SK-N-SH (cell line): ENCODE data around the gene MEPCE. TPM values are rescaled to one million over a fixed set of nuclear protein-coding genes. Genes with fewer than 3 reads are reported as not detected.

Source experiments
- CTCF ChIA-PET: fragments of 300-600, 350-600 bp; formaldehyde crosslinking; extraction: SDS; loops from one replicate; lab custom pipeline; 2021; lab: Yijun Ruan, JAX
- POLR2A ChIA-PET: fragments of 350-600 bp; sonication (Branson Sonifier 250); formaldehyde crosslinking; extraction: SDS; loops from one replicate; lab custom pipeline; 2020; ENCODE audit warnings: antibody characterized with exemption, inconsistent platforms; lab: Yijun Ruan, JAX
- DNase-seq: peaks from one replicate; pipeline ENCODE4 v3.0.0; 2012
- H2AFZ ChIP-seq: fragments of 200-600 bp; sonication (generic); 2 replicates; pipeline ENCODE4 v1.8.1; 2016; ENCODE audit warnings: antibody characterized with exemption, mild to moderate bottlenecking, low read depth
- H3F3A ChIP-seq: fragments of 200-600 bp; sonication (generic); replicated peaks from 2 replicates; pipeline ENCODE3; 2016; ENCODE audit warnings: antibody characterized with exemption, mild to moderate bottlenecking; ENCODE audit not compliant: insufficient read depth
- H3K27ac ChIP-seq, 2 experiments: fragments of 200-500 bp in 1 of 2; fragments of 200-600 bp in 1 of 2; sonication (Bioruptor generic) in 1 of 2; sonication (generic), shearing (Covaris generic) in 1 of 2; 2 replicates each; pipeline versions ENCODE4 v1.5.1 to v1.6.1; 2014 to 2016; ENCODE audit warnings: low read depth in 2 of 2, inconsistent platforms in 1 of 2, low read length in 1 of 2, mild to moderate bottlenecking in 1 of 2, mixed read lengths in 1 of 2
- H3K27me3 ChIP-seq: fragments of 200-600 bp; sonication (generic), shearing (Covaris generic); 2 replicates; pipeline ENCODE4 v1.6.1; 2016; ENCODE audit warnings: mixed run types; ENCODE audit not compliant: insufficient read depth
- H3K36me3 ChIP-seq, 2 experiments: fragments of 200-500 bp in 1 of 2; fragments of 200-600 bp in 1 of 2; sonication (Bioruptor generic) in 1 of 2; sonication (generic) in 1 of 2; replicated peaks in 1 of 2; 2 replicates each; pipeline versions ENCODE3 to v1.5.1; 2014 to 2016; ENCODE audit warnings: low read length in 1 of 2, mild to moderate bottlenecking in 1 of 2; ENCODE audit not compliant: insufficient read depth in 2 of 2, control insufficient read depth in 1 of 2
- H3K4me1 ChIP-seq, 2 experiments: fragments of 200-500 bp in 1 of 2; fragments of 200-600 bp in 1 of 2; sonication (Bioruptor generic) in 1 of 2; sonication (generic), shearing (Covaris generic) in 1 of 2; 2 replicates each; pipeline versions ENCODE4 v1.5.1 to v1.6.1; 2014 to 2016; ENCODE audit warnings: low read depth in 1 of 2, low read length in 1 of 2, mixed run types in 1 of 2; ENCODE audit not compliant: insufficient read depth in 2 of 2, control insufficient read depth in 1 of 2
- H3K4me2 ChIP-seq: fragments of 200-600 bp; sonication (generic), shearing (Covaris generic); 2 replicates; pipeline ENCODE4 v1.6.1; 2017; ENCODE audit warnings: mixed run types
- H3K4me3 ChIP-seq, 2 experiments: fragments of 200-500 bp in 1 of 2; fragments of 200-600 bp in 1 of 2; sonication (Bioruptor generic) in 1 of 2; sonication (generic), shearing (Covaris generic) in 1 of 2; 2 replicates each; pipeline versions ENCODE4 v1.5.1 to v1.8.1; 2014 to 2016; ENCODE audit warnings: low read depth in 2 of 2, inconsistent platforms in 1 of 2, low read length in 1 of 2, mild to moderate bottlenecking in 1 of 2, mixed read lengths in 1 of 2, moderate library complexity in 1 of 2
- H3K79me2 ChIP-seq: fragments of 200-600 bp; sonication (generic); 2 replicates; pipeline ENCODE4 v1.8.1; 2017; ENCODE audit warnings: mild to moderate bottlenecking; ENCODE audit not compliant: insufficient read depth
- H3K9ac ChIP-seq: fragments of 200-600 bp; sonication (generic); 2 replicates; pipeline ENCODE4 v1.6.1; 2017; ENCODE audit warnings: mixed run types
- H3K9me2 ChIP-seq: fragments of 200-600 bp; sonication (generic); 2 replicates; pipeline ENCODE4 v1.6.1; 2017; ENCODE audit warnings: mixed run types
- H3K9me3 ChIP-seq: fragments of 200-600 bp; sonication (generic); 2 replicates; pipeline ENCODE4 v1.6.1; 2017; ENCODE audit warnings: mixed run types, mild to moderate bottlenecking, moderate library complexity
- H4K20me1 ChIP-seq: fragments of 200-600 bp; sonication (generic); 2 replicates; pipeline ENCODE4 v1.6.1; 2017; ENCODE audit warnings: mild to moderate bottlenecking, mixed run types; ENCODE audit not compliant: insufficient read depth
- CHD2 ChIP-seq: fragments of 150-350 bp; IDR thresholded peaks from 2 replicates; pipeline ENCODE4 v1.6.1; 2018; ENCODE audit warnings: low read length; ENCODE audit not compliant: partially characterized antibody
- CTCF ChIP-seq: fragments of 200-600 bp; sonication (generic); IDR thresholded peaks from 2 replicates; pipeline ENCODE4 v1.6.1; 2017; ENCODE audit warnings: antibody characterized with exemption, mild to moderate bottlenecking, moderate library complexity
- EP300 ChIP-seq, 2 experiments: IDR thresholded peaks; 2 replicates each; pipeline versions ENCODE4 v1.4.0 to v1.6.1; 2012; ENCODE audit warnings: borderline replicate concordance in 1 of 2, low read depth in 1 of 2, low read length in 1 of 2
- EZH2phosphoT487 ChIP-seq: fragments of 200-600 bp; sonication (generic); IDR thresholded peaks from 2 replicates; pipeline ENCODE4 v1.6.1; 2017; ENCODE audit warnings: low read depth, mixed run types, mild to moderate bottlenecking, antibody characterized with exemption, moderate library complexity, borderline replicate concordance
- FOSL2 ChIP-seq: IDR thresholded peaks from 2 replicates; pipeline ENCODE4 v1.4.0; 2012; ENCODE audit warnings: low read depth, mild to moderate bottlenecking, moderate library complexity, borderline replicate concordance
- GABPA ChIP-seq: IDR thresholded peaks from 2 replicates; pipeline ENCODE4 v1.4.0; 2012; ENCODE audit warnings: low read depth, mild to moderate bottlenecking
- GATA2 ChIP-seq: sonication (generic); formaldehyde crosslinking; IDR thresholded peaks from 2 replicates; pipeline ENCODE4 v1.5.0; 2020; ENCODE audit warnings: mild to moderate bottlenecking, missing genetic modification reagents
- MXI1 ChIP-seq: IDR thresholded peaks from 2 replicates; pipeline ENCODE4 v1.6.1; 2012; ENCODE audit warnings: mild to moderate bottlenecking, low read depth, low read length, improper control_type of control experiment
- NFIC ChIP-seq: IDR thresholded peaks from 2 replicates; pipeline ENCODE4 v1.4.0; 2012; ENCODE audit warnings: borderline replicate concordance
- PBX3 ChIP-seq: IDR thresholded peaks from 2 replicates; pipeline ENCODE4; 2012
- REST ChIP-seq: IDR thresholded peaks from 2 replicates; pipeline ENCODE4 v1.6.1; 2012; ENCODE audit warnings: mild to moderate bottlenecking, low read depth, low read length, moderate library complexity
- RXRA ChIP-seq: IDR thresholded peaks from 2 replicates; pipeline ENCODE4 v1.4.0; 2012; ENCODE audit warnings: low read depth, mild to moderate bottlenecking, borderline replicate concordance
- whole genome bisulfite sequencing: methylation state at CpG from one replicate; pipeline ENCODE4 v1.1.6; 2017; ENCODE audit warnings: low lambda C conversion rate; 5-methylcytosine and 5-hydroxymethylcytosine counted together
- polyA plus RNA-seq, 3 experiments: library from polyadenylated mRNA; depleted of rRNA; stranded (reverse); fragments of >200 nt; gene quantifications; 2 replicates each; pipeline ENCODE4 v1.2.3, GENCODE V29; 2012
- TF ChIP-seq, protein P1 (sequence below): fragments of 150-350 bp; IDR thresholded peaks from 2 replicates; pipeline ENCODE4 v1.6.1; 2016; ENCODE audit warnings: mild to moderate bottlenecking, low read depth, low read length
- TF ChIP-seq, protein P2 (sequence below): IDR thresholded peaks from 2 replicates; pipeline ENCODE4 v1.4.0; 2012; ENCODE audit warnings: low read depth, borderline replicate concordance

MEPCE gene
- polyA plus RNA-seq, 1 of the 3 experiments (the other 2 are of a cell fraction), result 20.2 TPM

- TF ChIP-seq CHD2 (no peak), PBX3 (peak; percentile 43; the same call in 1 of the 2 replicates), EP300 (IDR thresholded peaks at IDR 0.05; ENCODE audit: borderline replicate concordance in 1 of 2, low read depth in 1 of 2, low read length in 1 of 2) (no peak), CTCF (peak; percentile 85)
- TF ChIP-seq, protein P1, sequence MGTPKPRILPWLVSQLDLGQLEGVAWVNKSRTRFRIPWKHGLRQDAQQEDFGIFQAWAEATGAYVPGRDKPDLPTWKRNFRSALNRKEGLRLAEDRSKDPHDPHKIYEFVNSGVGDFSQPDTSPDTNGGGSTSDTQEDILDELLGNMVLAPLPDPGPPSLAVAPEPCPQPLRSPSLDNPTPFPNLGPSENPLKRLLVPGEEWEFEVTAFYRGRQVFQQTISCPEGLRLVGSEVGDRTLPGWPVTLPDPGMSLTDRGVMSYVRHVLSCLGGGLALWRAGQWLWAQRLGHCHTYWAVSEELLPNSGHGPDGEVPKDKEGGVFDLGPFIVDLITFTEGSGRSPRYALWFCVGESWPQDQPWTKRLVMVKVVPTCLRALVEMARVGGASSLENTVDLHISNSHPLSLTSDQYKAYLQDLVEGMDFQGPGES, result no peak
Observed at GRCh38 chr7:100465702-100466311, 36.2 kb downstream of the MEPCE start (continued).

- Histone ChIP-seq H3K9me3 (no peaks in the 10 kb centered on the region), H3K27ac (no peak overlapping the region), H3K36me3 (peaks cover 0 to 4% of the 10 kb centered on the region in 2 experiments), H3K79me2 (no peaks in the 10 kb centered on the region), H3F3A (peaks cover 16% of the 10 kb centered on the region), H4K20me1 (no peaks in the 10 kb centered on the region), H3K4me3 (no peak overlapping the region), H3K4me1 (peaks cover 3 to 15% of the 10 kb centered on the region in 2 experiments; a peak in 3 of 4 replicates), H3K9ac (no peak overlapping the region), H2AFZ (no peak overlapping the region), H3K4me2 (no peak overlapping the region), H3K27me3 (no peaks in the 10 kb centered on the region), H3K9me2 (no peaks in the 10 kb centered on the region)
- 89% methylated on average over 32 of the region's 32 CpGs for WGBS
- DNase-seq, result peak; percentile 43
- CTCF ChIA-PET, result interaction anchor here (1.0 to 11.9 kb wide), 10 partner anchors 9 to 259 kb away, joined by 3 to 398 read pairs (median 20); partner anchors contain the start of genes NYAP1 and TSC22D4
- POLR2A ChIA-PET, result no interaction called here
- TF ChIP-seq EP300 (IDR thresholded peaks at IDR 0.05; ENCODE audit: borderline replicate concordance in 1 of 2, low read depth in 1 of 2, low read length in 1 of 2) (no peak), EZH2phosphoT487 (no peak), FOSL2 (no peak), GATA2 (CRISPR knock-in tag) (no peak), REST (no peak), GABPA (no peak), RXRA (no peak), MXI1 (no peak), NFIC (no peak), CTCF (no peak)
- TF ChIP-seq, protein P2, sequence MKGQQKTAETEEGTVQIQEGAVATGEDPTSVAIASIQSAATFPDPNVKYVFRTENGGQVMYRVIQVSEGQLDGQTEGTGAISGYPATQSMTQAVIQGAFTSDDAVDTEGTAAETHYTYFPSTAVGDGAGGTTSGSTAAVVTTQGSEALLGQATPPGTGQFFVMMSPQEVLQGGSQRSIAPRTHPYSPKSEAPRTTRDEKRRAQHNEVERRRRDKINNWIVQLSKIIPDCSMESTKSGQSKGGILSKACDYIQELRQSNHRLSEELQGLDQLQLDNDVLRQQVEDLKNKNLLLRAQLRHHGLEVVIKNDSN, result no peak
Observed at GRCh38 chr7:100466653-100467605, 37.3 kb downstream of the MEPCE start.
